Activated T-cell treated with anti-CD3 and anti-CD28 coated beads, Interleukin-2, amount 50 U/mL, for 4 hours (primary cell): ENCODE measurements around the gene TMEM245. TPM values are rescaled to one million over a fixed set of nuclear protein-coding genes. Genes with fewer than 3 reads are reported as not detected.

Source experiments
- ATAC-seq, 2 donors: fragments of 200-7000 bp; cut with Tn5 transposase; one replicate each; pipeline ENCODE4 v1.10.0; 2021
- DNase-seq: peaks from one replicate; pipeline ENCODE4 v3.0.0-alpha.2; 2020
- H3K27me3 Mint-ChIP-seq: one replicate; pipeline ENCODE4 v1.8.0; 2021; ENCODE audit warnings: low read depth, mixed read lengths
- H3K36me3 Mint-ChIP-seq: one replicate; pipeline ENCODE4 v1.8.0; 2022; ENCODE audit warnings: mixed read lengths; ENCODE audit not compliant: insufficient read depth
- H3K4me1 Mint-ChIP-seq: one replicate; pipeline ENCODE4 v1.8.0; 2021; ENCODE audit warnings: low read depth, mixed read lengths
- H3K4me3 Mint-ChIP-seq: one replicate; pipeline ENCODE4 v1.8.0; 2021; ENCODE audit warnings: mild to moderate bottlenecking, moderate library complexity, mixed read lengths
- H3K9me3 Mint-ChIP-seq: one replicate; pipeline ENCODE4 v1.8.0; 2021; ENCODE audit warnings: mixed read lengths
- total RNA-seq, 3 donors: library from RNA; stranded (reverse); gene quantifications; one replicate each; pipeline ENCODE4 v1.2.1, GENCODE V29; 2021

Gene TMEM245
- total RNA-seq, 3 donors from 2014 or later, result 18.7 to 19.6 (median 19.0) TPM

DNA sequence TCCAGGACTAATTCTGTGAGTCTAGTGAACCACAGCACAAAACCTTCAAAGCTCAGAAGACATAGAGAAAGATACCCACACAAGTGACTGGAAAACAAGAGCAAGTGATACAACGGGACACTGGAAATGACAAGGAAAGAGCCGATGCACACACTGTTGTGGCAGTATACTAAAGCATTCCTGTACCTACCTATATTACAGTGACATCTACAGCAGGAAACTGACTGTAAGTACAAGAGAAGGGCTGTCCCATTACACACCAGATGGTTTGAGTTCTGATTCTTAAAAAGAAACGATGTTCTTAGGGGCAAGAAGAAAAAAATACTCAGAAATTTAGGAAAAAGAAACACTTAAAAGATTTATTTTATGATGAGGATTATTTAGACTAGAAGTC, 18.5 kb downstream of the TMEM245 start:
- peaks cover 4% of the 10 kb centered on the region for H3K9me3 Mint-ChIP-seq
- ATAC-seq, result peak; percentile 16 to 37
- H3K36me3 Mint-ChIP-seq, result peaks cover 28% of the 10 kb centered on the region
- H3K27me3 Mint-ChIP-seq, result no peaks in the 10 kb centered on the region
- H3K4me1 Mint-ChIP-seq, result peaks cover 69% of the 10 kb centered on the region
- H3K4me3 Mint-ChIP-seq, result peak overlapping the region; percentile 52
- no peak for DNase-seq

DNA sequence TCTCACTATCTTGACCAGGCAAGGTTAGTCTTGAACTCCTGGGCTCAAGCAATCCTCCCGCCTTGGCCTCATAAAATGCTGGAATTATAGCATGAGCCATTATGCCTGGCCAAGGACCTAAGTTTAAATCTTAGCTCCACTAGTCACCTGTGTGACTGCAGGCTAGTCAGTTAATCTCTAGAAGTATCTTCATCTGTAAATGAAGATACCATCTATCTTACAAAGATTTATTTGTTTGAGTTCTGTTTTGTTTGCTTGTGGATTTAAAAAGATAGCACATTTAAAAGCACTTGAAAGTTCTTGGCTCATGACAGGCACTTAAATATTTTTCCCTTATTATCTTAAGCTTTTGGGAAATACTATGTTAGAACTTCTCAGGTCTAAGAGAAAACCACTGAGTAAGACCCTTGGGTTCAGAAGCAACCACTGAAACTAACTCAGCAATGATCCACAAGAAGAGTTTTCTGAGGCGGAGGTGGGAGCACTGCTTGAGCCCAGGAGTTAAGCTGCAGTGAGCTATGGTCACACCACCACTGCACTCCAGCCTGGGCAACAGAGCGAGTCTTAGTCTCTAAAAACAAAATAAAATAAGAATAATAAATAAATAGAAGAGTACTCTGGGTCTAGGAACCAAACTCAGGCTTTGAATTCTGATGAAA, 19.1 kb downstream of the TMEM245 start:
- DNase-seq, result no peak
- Mint-ChIP-seq H3K36me3 (peaks cover 31% of the 10 kb centered on the region), H3K4me1 (peaks cover 74% of the 10 kb centered on the region), H3K9me3 (peaks cover 4% of the 10 kb centered on the region), H3K27me3 (no peaks in the 10 kb centered on the region), H3K4me3 (peak overlapping the region; percentile 52)
- peak in 1 of 2 donors; percentile 12 for ATAC-seq

DNA sequence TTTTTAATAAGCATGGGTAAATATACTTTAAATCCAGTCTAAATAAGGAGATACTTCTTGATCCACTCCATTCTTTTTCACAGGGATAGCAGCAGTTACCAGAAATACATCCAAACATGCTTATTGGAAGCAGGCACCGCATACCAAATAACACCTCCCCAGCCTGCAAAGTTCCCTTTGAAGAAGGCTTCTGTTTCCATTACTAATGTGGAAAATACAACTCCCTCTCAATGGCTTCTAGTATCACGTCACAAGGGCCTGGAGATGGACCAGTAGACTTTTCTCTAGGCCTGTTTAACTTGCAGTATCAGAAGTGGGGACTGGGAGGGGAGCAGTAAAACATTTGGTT, 20.8 kb downstream of the TMEM245 start:
- Mint-ChIP-seq H3K36me3 (peaks cover 36% of the 10 kb centered on the region), H3K27me3 (no peaks in the 10 kb centered on the region), H3K4me1 (peaks cover 88% of the 10 kb centered on the region), H3K9me3 (peaks cover 4% of the 10 kb centered on the region), H3K4me3 (no peak overlapping the region)
- DNase-seq (no peak), ATAC-seq (no peak)

DNA sequence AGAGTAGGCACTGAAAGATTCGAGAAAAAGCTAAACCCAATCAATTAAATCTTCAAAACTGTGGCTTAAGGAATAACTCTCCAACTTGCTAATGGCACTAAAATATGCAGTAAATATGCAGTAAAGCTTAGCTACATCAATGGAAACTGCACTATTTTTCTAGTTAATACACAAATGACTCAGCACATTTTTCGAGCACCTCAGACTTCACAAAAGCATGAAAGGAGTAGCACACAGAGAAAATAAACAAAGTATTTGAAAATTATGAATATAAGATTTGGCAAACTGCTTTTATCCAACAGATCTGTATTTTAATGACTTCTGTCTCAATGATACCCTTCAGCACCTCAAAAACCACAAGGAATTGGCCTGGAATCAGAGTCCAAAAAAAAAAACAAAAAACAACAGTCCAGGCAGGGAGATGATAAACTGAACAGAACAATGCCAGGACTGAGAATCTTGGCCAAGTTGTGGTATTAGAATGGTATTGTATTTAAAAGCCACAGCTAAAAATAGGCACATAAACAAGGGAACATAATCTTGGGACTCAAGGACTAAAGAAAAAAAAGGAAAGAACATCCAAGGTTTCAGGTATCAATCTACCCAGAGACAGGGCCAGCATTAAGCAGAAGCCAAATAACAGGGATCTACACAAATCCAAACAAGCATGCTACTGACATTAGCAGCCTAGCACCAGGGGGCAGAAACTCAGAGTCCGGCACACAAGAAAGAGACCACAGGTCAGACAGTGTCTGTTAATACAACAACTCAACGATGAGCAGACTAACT, 21.4 kb downstream of the TMEM245 start:
- DNase-seq (no peak), ATAC-seq (no peak)

DNA sequence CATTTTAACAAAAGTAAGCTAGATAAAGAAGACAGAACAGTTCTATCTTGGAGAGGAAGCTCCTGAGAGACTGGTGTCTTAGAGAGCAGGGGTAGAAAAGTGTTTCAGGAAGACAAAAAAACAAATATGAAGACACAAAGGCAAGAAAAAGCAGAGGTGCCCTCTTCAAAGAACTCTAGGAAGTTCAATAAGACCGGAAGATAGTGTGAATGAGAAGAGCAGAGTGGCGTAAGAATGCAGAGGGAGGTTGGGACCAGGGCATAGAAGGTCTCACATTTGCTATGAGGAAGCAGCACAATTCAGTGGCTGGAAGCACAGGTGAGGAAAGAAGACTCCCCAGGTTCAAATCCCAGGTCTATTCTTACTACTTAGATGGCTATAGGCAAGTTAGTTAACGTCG, 22.6 kb downstream of the TMEM245 start:
- H3K27me3 Mint-ChIP-seq, result no peaks in the 10 kb centered on the region
- ATAC-seq, result no peak
- H3K36me3 Mint-ChIP-seq, result peaks cover 42% of the 10 kb centered on the region
- H3K4me1 Mint-ChIP-seq, result peaks cover 95% of the 10 kb centered on the region
- H3K4me3 Mint-ChIP-seq, result peak overlapping the region; percentile 16
- H3K9me3 Mint-ChIP-seq, result no peaks in the 10 kb centered on the region
- no peak for DNase-seq

More for the DNA sequence above, 21.4 kb downstream of the TMEM245 start:
- peak overlapping the region; percentile 49 for H3K4me3 Mint-ChIP-seq
- peaks cover 92% of the 10 kb centered on the region for H3K4me1 Mint-ChIP-seq
- no peaks in the 10 kb centered on the region for H3K27me3 Mint-ChIP-seq
- H3K9me3 Mint-ChIP-seq, result peaks cover 4% of the 10 kb centered on the region
- peaks cover 38% of the 10 kb centered on the region for H3K36me3 Mint-ChIP-seq

DNA sequence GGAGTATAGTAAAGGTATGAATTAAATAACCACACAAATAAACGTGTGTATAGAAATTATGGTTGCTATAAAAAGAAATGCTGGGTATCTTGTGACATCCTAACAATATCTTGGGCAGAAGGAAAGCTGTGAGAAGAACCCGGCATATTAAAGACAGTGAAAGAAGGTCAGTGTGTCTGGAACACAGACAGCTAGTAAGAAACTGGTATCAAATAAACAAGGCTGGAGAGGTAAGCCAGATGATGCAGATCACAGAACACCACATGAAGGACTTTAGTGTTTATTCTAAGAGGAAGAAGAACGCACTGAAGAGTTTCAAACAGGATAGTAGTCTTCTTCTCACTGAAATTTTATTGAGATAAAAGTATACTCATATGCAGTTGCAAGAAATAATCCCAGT, 24.4 kb downstream of the TMEM245 start:
- no peak for DNase-seq
- H3K36me3 Mint-ChIP-seq, result peaks cover 50% of the 10 kb centered on the region
- H3K4me1 Mint-ChIP-seq, result peaks cover 87% of the 10 kb centered on the region
- no peaks in the 10 kb centered on the region for H3K27me3 Mint-ChIP-seq
- no peak overlapping the region for H3K4me3 Mint-ChIP-seq
- no peak for ATAC-seq
- no peaks in the 10 kb centered on the region for H3K9me3 Mint-ChIP-seq

DNA sequence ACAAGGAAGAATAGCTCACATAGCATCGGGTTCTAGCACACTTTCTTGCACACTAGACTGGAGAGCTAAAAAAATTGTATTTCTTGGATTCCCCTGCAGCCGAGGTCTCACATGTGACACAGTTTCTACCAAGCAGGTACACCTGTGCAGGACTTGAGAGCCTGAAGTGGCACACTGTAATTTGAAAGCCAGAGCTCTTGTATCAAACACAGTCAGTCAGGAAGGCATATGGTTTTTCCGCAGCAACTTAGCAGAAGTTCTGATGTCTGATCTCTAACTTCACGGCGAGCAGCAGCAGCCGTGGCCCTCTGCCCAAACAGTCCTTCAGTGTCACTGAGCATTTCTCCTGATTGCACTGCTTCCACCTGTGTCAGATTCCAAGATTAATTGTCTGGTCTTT, 25.5 kb downstream of the TMEM245 start:
- peaks cover 50% of the 10 kb centered on the region for H3K36me3 Mint-ChIP-seq
- H3K27me3 Mint-ChIP-seq, result no peaks in the 10 kb centered on the region
- no peak overlapping the region for H3K4me3 Mint-ChIP-seq
- DNase-seq, result no peak
- peaks cover 79% of the 10 kb centered on the region for H3K4me1 Mint-ChIP-seq
- no peaks in the 10 kb centered on the region for H3K9me3 Mint-ChIP-seq
- no peak for ATAC-seq

DNA sequence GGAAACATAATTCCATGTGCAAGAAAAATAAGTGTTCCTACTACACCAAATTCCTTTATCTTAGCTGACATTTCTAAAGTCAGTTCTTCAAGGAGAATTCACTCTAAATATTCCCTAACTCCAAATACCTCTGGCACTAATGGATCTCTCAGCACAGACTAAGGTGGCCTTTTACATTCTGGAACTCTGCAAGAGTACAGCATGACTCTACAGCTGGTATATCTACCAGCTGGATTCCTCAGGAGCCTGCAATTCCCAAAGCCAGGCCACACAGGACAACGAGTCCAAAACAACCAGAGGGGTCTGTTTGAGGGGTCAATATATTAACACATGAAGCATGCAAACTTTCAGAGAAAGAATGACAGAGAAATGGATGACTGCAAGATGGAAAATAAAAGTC, 27.2 kb downstream of the TMEM245 start:
- H3K9me3 Mint-ChIP-seq, result no peaks in the 10 kb centered on the region
- DNase-seq (no peak), ATAC-seq (no peak)
- no peaks in the 10 kb centered on the region for H3K27me3 Mint-ChIP-seq
- peaks cover 58% of the 10 kb centered on the region for H3K36me3 Mint-ChIP-seq
- no peak overlapping the region for H3K4me3 Mint-ChIP-seq
- peaks cover 62% of the 10 kb centered on the region for H3K4me1 Mint-ChIP-seq

DNA sequence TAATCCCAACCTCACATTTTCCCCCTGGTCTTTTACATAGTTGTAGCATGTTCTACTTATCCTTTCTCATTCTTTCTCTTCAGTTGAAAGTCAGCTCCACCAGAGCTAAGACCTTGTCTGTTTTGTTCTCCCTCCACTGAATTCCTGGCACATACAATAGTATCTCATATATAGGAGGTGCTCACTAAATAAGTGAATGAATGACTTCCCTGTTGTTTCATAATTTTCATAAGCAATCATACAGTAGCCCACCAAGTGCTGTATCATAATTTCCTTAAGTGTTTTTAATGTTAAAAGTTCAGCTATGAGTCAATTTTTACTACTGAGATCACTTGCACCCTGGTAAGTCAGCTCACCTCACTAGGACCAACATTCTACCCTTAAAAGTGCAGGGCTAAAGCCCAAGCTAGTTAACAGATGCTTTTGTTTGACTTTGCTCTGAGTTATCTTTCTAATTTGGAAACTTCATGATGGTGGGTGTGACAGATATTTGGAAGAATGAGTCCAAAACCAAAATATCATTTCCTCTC, 27.6 kb downstream of the TMEM245 start:
- no peaks in the 10 kb centered on the region for H3K9me3 Mint-ChIP-seq
- peaks cover 57% of the 10 kb centered on the region for H3K4me1 Mint-ChIP-seq
- no peaks in the 10 kb centered on the region for H3K27me3 Mint-ChIP-seq
- no peak for DNase-seq
- peaks cover 59% of the 10 kb centered on the region for H3K36me3 Mint-ChIP-seq
- no peak overlapping the region for H3K4me3 Mint-ChIP-seq
- peak; percentile 87 to 90 for ATAC-seq

DNA sequence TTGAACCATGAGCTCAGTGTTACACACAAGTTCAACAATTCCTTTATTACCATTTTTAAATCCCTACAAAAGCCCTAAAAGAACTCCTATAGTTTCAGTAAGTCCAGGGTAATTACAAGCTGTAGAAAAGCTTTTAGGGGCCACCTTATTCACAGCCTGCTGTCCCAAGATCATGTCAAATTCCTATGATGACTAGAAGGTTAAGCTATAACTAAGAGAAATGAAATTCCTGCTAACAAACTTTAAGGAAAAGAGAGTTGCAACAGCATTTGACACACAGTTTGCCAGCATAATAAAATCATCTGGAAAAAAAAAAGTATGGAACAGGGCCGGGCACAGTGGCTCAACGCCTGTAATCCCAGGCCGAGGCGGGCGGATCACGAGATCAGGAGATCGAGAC, 31.5 kb downstream of the TMEM245 start:
- no peak overlapping the region for H3K4me3 Mint-ChIP-seq
- H3K9me3 Mint-ChIP-seq, result no peaks in the 10 kb centered on the region
- no peak for DNase-seq

DNA sequence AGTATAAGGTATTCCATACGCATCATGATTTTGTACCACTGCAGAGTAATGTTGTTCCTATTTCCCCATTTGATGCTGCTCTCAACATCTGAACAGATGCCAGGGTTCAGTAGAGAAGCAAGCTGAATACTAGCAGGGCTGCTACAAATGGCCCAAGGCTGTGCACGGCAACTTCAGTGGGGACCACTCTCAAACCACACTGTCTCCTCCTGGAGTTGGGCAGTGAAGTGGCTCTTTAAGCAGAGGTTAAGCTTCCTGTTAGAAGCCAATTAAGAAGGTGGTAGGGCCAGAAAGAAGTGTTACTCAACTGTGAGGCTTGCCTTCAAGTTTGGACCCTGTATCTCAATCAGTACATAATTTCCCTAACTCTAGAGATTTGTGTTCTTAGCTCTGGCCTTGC, 32.0 kb downstream of the TMEM245 start:
- H3K9me3 Mint-ChIP-seq, result no peaks in the 10 kb centered on the region

More for the DNA sequence above, 31.5 kb downstream of the TMEM245 start:
- peaks cover 21% of the 10 kb centered on the region for H3K4me1 Mint-ChIP-seq
- H3K36me3 Mint-ChIP-seq, result peaks cover 44% of the 10 kb centered on the region
- H3K27me3 Mint-ChIP-seq, result no peaks in the 10 kb centered on the region
- ATAC-seq, result no peak

DNA sequence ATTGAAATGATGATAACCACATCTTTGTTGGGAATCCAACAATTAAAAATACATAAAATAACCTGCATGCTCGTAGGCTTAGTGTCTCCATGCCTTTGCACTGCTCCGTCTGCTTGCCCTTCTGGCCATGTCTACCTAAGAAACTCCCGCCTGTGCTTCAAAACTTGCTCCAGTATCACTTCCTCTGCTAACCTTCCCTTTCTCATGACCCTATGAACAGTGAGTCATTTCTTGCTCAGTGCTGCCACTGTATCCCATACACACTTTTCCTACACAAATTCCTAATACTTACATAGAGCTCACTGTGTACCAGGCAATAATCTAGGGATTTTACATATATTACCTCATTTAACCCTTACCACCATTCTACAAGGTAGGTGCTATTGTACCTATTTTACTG, 33.5 kb downstream of the TMEM245 start:
- Mint-ChIP-seq H3K4me1 (peaks cover 7% of the 10 kb centered on the region), H3K4me3 (no peak overlapping the region), H3K9me3 (no peaks in the 10 kb centered on the region), H3K27me3 (no peaks in the 10 kb centered on the region), H3K36me3 (peaks cover 33% of the 10 kb centered on the region)
- ATAC-seq, result no peak
- no peak for DNase-seq

More for the DNA sequence above, 32.0 kb downstream of the TMEM245 start:
- no peak for DNase-seq
- Mint-ChIP-seq H3K36me3 (peaks cover 43% of the 10 kb centered on the region), H3K27me3 (no peaks in the 10 kb centered on the region), H3K4me3 (no peak overlapping the region), H3K4me1 (peaks cover 19% of the 10 kb centered on the region)
- ATAC-seq, result no peak

DNA sequence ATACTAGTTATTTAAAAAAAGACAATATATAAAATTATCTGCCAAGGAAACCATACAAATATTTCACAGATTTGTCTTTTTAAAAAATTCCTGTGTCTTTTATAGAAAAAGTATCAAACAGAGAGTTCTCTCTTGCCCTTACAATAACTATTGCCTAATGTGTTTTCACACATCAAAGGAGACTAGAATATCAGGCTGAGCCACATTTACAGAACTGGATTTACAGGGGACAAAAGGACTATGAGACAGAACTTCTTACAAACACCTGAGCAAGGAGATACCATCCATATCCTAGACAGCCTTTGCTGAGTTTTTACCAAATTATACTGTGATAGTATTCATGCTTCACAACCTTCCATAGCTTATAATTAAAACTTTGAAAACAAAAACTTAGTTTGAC, 34.2 kb downstream of the TMEM245 start:
- Mint-ChIP-seq H3K4me3 (no peak overlapping the region), H3K27me3 (no peaks in the 10 kb centered on the region), H3K9me3 (no peaks in the 10 kb centered on the region), H3K4me1 (peaks cover 6% of the 10 kb centered on the region), H3K36me3 (peaks cover 29% of the 10 kb centered on the region)
- DNase-seq, result no peak
- ATAC-seq, result no peak

DNA sequence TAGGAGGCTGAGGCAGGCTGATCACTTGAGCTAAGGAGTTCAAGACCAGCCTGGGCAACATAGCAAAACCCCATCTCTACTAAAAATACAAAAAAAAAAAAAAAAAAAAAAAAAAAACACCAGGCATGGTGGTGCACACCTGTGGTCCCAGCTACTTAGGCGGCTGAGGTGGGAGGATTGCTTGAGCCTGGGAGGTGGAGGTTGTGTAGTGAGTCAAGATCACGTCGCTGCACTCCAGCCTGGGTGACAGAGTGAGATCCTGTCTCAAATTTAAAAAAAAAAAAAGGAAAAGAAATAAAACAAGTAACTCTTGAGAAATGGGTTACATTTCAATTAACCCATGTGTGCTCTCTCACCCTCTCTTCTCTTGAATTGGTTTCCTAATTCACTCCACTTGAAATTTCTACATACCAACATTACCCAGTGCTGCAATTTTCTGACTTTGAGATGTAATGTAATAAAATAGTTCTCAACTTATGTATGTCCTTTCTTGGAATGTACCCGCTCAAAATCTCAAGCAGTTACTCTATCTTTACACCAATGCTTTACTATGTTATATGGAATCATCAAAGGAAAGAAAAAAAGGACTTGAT, 35.8 kb downstream of the TMEM245 start:
- H3K27me3 Mint-ChIP-seq, result no peaks in the 10 kb centered on the region
- H3K9me3 Mint-ChIP-seq, result no peaks in the 10 kb centered on the region
- peaks cover 44% of the 10 kb centered on the region for H3K36me3 Mint-ChIP-seq
- no peak for DNase-seq
- no peak overlapping the region for H3K4me3 Mint-ChIP-seq
- ATAC-seq, result no peak
- H3K4me1 Mint-ChIP-seq, result peaks cover 6% of the 10 kb centered on the region
